GM12874 (cell line): ENCODE measurements around the gene MT1E.

Experiments
- TF ChIP-seq, protein P1 (sequence below): IDR thresholded peaks from 2 replicates; pipeline ENCODE4 v1.5.1; 2011; ENCODE audit warnings: low read depth, mild to moderate bottlenecking, control low read depth, low read length, moderate library complexity; ENCODE audit not compliant: insufficient read depth

Gene MT1E

DNA sequence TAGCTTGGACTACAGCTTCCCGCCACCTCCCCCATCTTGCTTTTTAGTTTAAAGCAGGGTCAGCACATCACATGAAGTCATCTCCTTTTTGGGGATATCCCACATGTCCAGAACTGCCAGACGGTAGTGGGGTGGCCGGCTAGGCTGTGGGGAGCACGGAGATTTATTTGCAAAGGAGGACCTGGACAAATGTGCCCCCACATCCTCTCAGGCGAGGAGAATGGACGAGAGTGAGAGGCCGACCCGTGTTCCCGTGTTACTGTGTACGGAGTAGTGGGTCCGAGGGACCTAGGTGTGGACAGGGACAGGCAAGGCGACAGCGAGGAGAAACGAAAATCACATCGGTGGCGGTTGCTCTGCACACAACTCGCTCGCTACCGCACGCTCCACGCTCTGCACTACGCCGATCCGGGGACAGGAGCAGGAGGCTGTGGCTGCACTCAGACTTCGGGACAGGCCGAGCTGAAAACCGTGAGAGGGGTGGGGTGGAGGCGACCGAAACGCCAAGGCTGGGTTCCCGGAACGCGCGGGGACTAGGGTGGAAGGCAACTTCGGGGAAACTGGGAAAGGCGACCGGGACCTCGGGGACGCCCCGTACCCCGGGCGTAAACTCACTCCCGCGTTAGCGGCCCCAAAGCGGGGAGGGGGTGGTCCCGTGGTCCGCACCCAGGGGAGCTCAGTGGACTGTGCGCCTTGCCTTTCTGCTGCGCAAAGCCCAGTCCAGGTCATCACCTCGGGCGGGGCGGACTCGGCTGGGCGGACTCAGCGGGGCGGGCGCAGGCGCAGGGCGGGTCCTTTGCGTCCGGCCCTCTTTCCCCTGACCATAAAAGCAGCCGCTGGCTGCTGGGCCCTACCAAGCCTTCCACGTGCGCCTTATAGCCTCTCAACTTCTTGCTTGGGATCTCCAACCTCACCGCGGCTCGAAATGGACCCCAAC lies 12.5 kb downstream of the MT1E start, which contains the start of gene MT1A:
TSS of gene MT1A (plus strand) at position 853 of the 937 bp plus-strand sequence. CDS start at position 926, 73 bp downstream.
- TF ChIP-seq, protein P1, sequence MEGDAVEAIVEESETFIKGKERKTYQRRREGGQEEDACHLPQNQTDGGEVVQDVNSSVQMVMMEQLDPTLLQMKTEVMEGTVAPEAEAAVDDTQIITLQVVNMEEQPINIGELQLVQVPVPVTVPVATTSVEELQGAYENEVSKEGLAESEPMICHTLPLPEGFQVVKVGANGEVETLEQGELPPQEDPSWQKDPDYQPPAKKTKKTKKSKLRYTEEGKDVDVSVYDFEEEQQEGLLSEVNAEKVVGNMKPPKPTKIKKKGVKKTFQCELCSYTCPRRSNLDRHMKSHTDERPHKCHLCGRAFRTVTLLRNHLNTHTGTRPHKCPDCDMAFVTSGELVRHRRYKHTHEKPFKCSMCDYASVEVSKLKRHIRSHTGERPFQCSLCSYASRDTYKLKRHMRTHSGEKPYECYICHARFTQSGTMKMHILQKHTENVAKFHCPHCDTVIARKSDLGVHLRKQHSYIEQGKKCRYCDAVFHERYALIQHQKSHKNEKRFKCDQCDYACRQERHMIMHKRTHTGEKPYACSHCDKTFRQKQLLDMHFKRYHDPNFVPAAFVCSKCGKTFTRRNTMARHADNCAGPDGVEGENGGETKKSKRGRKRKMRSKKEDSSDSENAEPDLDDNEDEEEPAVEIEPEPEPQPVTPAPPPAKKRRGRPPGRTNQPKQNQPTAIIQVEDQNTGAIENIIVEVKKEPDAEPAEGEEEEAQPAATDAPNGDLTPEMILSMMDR: no peak

DNA sequence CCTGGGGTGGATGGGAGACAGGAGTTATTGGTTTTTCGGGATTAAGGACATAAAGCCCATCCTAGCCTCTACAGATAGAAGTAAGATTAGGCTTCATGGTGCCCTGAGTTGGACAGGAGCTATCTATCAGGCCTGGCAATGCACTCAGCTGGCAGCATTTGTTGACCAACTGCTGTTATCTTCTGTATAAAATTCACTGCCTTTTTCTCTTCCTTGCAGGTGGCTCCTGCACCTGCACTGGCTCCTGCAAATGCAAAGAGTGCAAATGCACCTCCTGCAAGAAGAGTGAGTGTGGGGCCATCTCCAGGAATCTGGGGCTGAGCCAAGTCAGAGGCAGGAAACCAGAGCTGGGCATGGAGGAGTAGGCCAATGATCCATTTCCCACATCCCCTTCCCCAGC lies 13.5 kb downstream of the MT1E start:
- TF ChIP-seq, protein P1: no peak

DNA sequence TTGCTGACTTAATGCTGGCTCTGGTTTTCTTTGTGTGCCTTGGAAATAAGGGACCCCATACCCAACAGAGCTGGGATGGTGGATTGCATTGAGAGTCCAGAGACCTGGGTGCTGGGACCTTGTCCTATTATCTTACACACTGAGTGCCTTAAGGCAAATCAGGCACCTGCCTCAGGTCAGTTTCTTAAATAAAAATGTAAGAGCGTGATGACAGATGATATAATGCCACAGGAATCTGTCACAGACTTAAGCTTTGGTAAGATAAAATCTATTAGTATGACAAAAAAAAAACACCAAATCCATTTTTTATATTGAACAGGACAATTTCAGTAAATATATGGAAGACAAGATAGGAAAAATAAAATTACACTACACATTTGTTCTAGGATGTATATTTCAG lies 14.5 kb downstream of the MT1E start:
- TF ChIP-seq, protein P1: no peak

DNA sequence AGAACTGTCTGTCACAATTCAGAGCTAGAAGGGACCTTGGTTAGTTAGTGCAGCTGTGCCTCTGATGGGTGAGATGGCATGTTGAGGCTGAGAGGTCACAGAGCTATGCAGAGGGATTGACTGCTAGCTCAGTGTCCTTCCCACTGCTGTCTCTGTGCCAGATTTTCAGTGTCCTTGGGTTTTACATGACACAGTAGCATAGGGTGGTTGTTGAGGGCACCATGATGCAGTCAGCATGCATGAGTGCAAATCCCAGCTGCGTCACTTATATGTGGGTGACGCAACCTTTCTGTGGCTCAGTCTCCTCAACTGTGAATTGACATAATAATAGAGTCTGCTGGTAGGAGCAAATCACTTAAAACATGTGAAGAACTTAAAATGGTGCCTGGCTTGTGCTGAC lies 15.6 kb downstream of the MT1E start:
- TF ChIP-seq, protein P1: no peak

DNA sequence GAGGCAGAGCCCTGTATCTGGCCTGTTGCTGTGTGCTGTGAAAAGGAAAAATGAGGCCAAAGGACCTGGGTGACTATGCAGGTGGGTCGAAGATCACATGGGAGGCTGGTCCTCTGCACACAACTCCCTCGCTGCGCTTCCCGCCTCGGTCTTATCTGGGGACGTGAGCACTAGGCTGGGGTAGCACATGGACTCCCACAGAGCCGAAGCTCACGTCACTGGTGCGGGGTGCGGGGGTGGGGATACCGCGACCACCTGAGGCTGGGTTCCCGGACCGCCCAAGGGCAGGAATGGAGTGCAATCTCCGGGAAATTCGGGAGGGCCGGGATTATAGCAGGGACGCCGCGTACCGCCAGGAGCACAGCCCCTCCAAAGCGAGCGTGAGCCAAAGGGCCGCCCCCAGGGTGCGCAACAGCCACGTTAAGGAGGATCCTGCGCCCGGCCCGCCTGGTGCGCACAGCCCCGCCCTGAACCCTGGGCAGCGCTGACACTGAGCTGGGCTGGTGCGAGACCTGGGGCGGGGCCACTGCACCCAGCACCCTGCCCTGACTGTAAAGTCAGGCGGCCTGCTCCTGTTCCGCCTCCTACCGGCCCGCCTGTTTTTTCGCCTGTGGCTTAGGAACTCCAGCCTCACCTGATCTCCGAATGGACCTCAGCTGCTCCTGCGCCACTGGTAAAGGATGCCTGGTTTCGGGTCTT lies 17.6 kb downstream of the MT1E start:
- TF ChIP-seq, protein P1: peak; percentile 23; the same call in 1 of the 2 replicates

DNA sequence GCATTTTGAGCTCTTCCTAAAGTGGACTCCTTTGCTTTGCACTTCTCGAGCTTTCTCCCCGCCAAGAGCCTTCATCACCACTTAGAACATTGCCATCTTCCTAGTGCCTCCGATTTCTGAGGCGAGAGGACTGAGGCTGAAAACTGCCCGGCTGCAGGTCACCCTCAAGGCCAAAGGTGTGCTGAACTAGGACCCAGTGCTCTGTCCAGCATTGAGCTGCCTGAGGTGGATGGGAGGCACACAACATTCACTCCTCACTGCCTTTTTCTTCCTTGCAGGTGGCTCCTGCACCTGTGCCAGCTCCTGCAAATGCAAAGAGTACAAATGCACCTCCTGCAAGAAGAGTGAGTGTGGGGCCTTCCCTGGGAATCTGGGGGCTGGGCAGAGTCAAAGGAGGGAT lies 18.3 kb downstream of the MT1E start:
- TF ChIP-seq, protein P1: no peak

DNA sequence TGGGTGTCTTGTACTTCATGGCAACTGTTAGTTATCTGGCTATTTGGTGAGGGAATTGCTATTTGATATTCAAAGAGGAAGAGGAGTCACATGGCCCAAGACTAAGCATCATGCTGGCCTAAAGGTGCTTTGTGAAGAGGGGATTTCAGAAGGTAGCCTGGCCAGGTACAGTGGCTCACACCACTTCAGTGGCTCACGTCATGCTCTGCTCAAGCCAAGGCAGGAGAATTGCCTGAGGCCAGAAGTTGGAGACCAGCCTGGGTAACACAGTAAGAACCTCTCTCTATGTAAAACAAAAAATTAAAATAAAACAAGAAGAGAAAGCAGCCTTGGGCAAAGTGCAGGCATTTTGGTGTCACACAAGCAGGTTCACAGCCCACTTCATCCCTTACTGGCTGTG lies 19.7 kb downstream of the MT1E start:
- TF ChIP-seq, protein P1: no peak
